ENCODE results near the gene RNF113B.

DNA sequence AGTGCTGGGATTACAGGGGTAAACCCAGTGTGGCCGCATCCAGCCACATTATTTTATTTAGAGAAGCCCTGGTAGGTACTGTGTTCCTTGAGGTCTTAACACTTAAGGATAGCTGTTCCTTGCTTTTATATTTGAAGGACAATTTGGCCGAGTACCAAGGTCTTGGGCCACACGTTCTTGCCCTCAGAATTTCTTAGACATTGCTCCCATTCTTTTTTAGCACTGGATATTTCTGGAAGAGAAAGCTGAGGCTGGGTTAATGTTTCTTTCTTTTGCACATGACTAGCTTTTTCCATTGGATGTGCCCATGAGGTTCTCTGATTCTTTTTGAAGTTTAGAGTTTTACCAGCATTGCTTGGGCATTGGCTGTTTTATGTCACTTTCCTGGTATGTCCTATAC lies 5.5 kb upstream of the RNF113B start:
- TF ChIP-seq REST (IDR thresholded peaks at IDR 0.05): no peak
- no peak for TF ChIP-seq POLR2A (IDR thresholded peaks at IDR 0.05; ENCODE audit: low read length)
- TF ChIP-seq EHMT2 (IDR thresholded peaks at IDR 0.05; ENCODE audit: low read depth): no peak
- TF ChIP-seq MYC (IDR thresholded peaks at IDR 0.05; ENCODE audit: borderline replicate concordance, low read length): no peak
- TF ChIP-seq, protein P1, sequence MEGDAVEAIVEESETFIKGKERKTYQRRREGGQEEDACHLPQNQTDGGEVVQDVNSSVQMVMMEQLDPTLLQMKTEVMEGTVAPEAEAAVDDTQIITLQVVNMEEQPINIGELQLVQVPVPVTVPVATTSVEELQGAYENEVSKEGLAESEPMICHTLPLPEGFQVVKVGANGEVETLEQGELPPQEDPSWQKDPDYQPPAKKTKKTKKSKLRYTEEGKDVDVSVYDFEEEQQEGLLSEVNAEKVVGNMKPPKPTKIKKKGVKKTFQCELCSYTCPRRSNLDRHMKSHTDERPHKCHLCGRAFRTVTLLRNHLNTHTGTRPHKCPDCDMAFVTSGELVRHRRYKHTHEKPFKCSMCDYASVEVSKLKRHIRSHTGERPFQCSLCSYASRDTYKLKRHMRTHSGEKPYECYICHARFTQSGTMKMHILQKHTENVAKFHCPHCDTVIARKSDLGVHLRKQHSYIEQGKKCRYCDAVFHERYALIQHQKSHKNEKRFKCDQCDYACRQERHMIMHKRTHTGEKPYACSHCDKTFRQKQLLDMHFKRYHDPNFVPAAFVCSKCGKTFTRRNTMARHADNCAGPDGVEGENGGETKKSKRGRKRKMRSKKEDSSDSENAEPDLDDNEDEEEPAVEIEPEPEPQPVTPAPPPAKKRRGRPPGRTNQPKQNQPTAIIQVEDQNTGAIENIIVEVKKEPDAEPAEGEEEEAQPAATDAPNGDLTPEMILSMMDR (IDR thresholded peaks at IDR 0.05): no peak
- no peak for TF ChIP-seq POLR2AphosphoS2 (conservative IDR thresholded peaks at IDR 0.05; ENCODE audit: low read length)
- no peak for TF ChIP-seq JUNB (IDR thresholded peaks at IDR 0.05)
- TF ChIP-seq, protein P2, sequence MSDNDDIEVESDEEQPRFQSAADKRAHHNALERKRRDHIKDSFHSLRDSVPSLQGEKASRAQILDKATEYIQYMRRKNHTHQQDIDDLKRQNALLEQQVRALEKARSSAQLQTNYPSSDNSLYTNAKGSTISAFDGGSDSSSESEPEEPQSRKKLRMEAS (IDR thresholded peaks at IDR 0.05): no peak
- no peak for TF ChIP-seq NR3C1 (IDR thresholded peaks at IDR 0.05)
